ENCODE measurements around the gene BCO1.

- TF ChIP-seq CTCF (tag by site-specific recombination; IDR thresholded peaks at IDR 0.05) = no peak
- TF ChIP-seq, protein P1, sequence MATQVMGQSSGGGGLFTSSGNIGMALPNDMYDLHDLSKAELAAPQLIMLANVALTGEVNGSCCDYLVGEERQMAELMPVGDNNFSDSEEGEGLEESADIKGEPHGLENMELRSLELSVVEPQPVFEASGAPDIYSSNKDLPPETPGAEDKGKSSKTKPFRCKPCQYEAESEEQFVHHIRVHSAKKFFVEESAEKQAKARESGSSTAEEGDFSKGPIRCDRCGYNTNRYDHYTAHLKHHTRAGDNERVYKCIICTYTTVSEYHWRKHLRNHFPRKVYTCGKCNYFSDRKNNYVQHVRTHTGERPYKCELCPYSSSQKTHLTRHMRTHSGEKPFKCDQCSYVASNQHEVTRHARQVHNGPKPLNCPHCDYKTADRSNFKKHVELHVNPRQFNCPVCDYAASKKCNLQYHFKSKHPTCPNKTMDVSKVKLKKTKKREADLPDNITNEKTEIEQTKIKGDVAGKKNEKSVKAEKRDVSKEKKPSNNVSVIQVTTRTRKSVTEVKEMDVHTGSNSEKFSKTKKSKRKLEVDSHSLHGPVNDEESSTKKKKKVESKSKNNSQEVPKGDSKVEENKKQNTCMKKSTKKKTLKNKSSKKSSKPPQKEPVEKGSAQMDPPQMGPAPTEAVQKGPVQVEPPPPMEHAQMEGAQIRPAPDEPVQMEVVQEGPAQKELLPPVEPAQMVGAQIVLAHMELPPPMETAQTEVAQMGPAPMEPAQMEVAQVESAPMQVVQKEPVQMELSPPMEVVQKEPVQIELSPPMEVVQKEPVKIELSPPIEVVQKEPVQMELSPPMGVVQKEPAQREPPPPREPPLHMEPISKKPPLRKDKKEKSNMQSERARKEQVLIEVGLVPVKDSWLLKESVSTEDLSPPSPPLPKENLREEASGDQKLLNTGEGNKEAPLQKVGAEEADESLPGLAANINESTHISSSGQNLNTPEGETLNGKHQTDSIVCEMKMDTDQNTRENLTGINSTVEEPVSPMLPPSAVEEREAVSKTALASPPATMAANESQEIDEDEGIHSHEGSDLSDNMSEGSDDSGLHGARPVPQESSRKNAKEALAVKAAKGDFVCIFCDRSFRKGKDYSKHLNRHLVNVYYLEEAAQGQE (tag by site-specific recombination; IDR thresholded peaks at IDR 0.05) = no peak
- no peak for TF ChIP-seq KLF1 (tag by site-specific recombination; IDR thresholded peaks at IDR 0.05)
- no peak for TF ChIP-seq ZSCAN18 (tag by site-specific recombination; IDR thresholded peaks at IDR 0.05)
- TF ChIP-seq, protein P2, sequence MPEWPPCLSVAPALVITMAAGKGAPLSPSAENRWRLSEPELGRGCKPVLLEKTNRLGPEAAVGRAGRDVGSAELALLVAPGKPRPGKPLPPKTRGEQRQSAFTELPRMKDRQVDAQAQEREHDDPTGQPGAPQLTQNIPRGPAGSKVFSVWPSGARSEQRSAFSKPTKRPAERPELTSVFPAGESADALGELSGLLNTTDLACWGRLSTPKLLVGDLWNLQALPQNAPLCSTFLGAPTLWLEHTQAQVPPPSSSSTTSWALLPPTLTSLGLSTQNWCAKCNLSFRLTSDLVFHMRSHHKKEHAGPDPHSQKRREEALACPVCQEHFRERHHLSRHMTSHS (tag by site-specific recombination; IDR thresholded peaks at IDR 0.05) = no peak
- TF ChIP-seq ZNF16 (tag by site-specific recombination; IDR thresholded peaks at IDR 0.05; ENCODE audit: low read depth) = no peak
- TF ChIP-seq ZNF174 (tag by site-specific recombination; IDR thresholded peaks at IDR 0.05) = no peak
These were observed 28.2 kb downstream of the BCO1 start for GRCh38 chr16:81266680-81267095.

Data from HEK293 (cell line).